GM20000 (cell line): Measurements from ENCODE around the gene GFOD1.

Experiments
- DNase-seq: peaks from one replicate; pipeline ENCODE4 v3.0.0; 2012; ENCODE audit warnings: low spot score
- CTCF ChIP-seq: IDR thresholded peaks from 2 replicates; pipeline ENCODE4 v1.5.1; 2012; ENCODE audit warnings: mild to moderate bottlenecking, control low read depth; ENCODE audit errors: extremely low read depth, missing control alignments

GFOD1 gene

GRCh38 chr6:13349811-13350506, 137.4 kb downstream of the GFOD1 start:
- no peak for TF ChIP-seq CTCF

GRCh38 chr6:13348334-13349113, 138.9 kb downstream of the GFOD1 start:
- DNase-seq, result no peak
- TF ChIP-seq CTCF, result no peak

More at GRCh38 chr6:13349811-13350506, 137.4 kb downstream of the GFOD1 start:
- DNase-seq, result no peak

GRCh38 chr6:13346245-13346644, 141.2 kb downstream of the GFOD1 start:
- DNase-seq, result no peak
- TF ChIP-seq CTCF, result no peak

- no peak for TF ChIP-seq CTCF
- DNase-seq, result no peak
These were observed 144.9 kb downstream of the GFOD1 start for GRCh38 chr6:13342414-13343019.

- no peak for TF ChIP-seq CTCF
- DNase-seq, result no peak
These were observed 147.4 kb downstream of the GFOD1 start for GRCh38 chr6:13339863-13340630.

GRCh38 chr6:13338038-13338437, 149.4 kb downstream of the GFOD1 start:
- no peak for TF ChIP-seq CTCF
- no peak for DNase-seq
